Activated CD4-positive, alpha-beta T cell treated with anti-CD3 and anti-CD28 coated beads, Interleukin-2, Interleukin-4, amounts not matched to agents 100 ng/mL and 50 ng/mL, durations not matched to agents 16 hours and 8 hours (primary cell): ENCODE results near the gene TMC8.
A peak's percentile ranks its signal among the peaks of the same experiment; 100 is the strongest.

Experiments
- DNase-seq: peaks from one replicate; pipeline ENCODE4 v3.0.0-alpha.2; 2020; ENCODE audit warnings: low spot score

The TMC8 gene

GRCh38 chr17:78180083-78180482 lies 49.5 kb downstream of the TMC8 start:
- DNase-seq: no peak

- DNase-seq: no peak
Observed at GRCh38 chr17:78180508-78180907, 49.9 kb downstream of the TMC8 start.

GRCh38 chr17:78182504-78182903 lies 51.9 kb downstream of the TMC8 start:
- no peak for DNase-seq

- DNase-seq: no peak
Observed at GRCh38 chr17:78183916-78184315, 53.3 kb downstream of the TMC8 start.

GRCh38 chr17:78184351-78184750 lies 53.8 kb downstream of the TMC8 start:
- no peak for DNase-seq

- DNase-seq: no peak
Observed at GRCh38 chr17:78184868-78185267, 54.3 kb downstream of the TMC8 start.

- no peak for DNase-seq
Observed at GRCh38 chr17:78185981-78186691, 55.6 kb downstream of the TMC8 start.

GRCh38 chr17:78186692-78187595 lies 56.4 kb downstream of the TMC8 start, which contains the start of the genes AFMID and TK1:
Gene AFMID (plus strand): TSS chr17:78187362. CDS start chr17:78187371, 9 bp downstream.
Gene TK1 (minus strand): TSS chr17:78187052. CDS start chr17:78186994, 58 bp downstream.
- DNase-seq: peak; percentile 98
